ENCODE results near the gene FTO.

The FTO gene

DNA sequence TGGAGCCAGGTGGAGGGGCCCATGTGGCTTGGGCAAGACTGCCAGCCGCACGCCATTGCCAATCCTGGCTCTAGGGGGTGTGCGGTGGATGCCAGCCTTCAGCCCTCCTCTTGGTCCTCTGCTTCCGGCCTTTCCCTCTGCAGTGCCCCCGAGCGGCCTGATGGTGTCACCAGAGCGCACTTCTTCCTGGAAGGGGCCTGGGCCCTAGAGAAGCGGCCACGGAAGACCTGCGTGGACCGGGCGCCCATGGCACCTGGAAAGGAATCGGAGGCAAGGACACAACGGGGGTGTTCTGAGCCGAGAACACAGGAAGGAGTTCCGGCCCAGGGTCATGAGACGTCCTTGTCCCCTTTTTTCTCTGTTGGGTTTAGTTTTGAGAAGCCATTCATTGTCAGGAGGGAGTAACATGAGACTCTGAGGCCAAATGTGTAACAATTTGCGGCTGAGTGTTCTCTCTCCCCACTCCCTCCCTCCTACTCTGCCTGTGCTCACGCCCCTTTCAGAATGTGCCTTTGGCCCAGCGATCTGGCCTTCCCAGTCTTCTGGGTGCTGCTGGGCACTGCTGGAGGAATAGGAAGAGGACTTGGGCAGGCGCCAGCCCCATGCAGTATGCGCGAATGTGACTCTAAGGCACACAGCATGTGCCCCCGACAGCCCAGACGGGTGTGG is 489.8 kb downstream of the FTO start:
- no peak for DNase-seq

DNA sequence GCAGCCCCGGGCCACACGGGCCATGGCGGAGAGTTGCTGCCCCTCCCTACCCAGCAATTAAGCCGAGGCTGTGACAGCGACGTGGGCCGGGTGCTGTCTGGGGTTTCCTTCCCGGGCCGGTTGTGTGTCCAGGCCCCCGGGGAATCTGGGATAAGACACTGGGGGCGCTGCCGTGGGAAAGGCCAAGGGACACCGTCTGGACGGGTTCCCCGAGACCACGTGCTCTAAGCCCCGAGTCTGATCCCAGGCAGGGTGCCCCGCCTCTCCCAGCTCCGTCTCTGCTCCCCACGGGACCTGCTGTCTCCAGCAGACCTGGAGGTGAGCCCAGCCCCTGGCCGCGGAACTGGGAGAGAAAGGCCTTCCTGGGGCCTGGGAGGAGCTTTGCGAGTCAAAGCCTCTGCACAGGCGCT is 490.4 kb downstream of the FTO start:
- DNase-seq = no peak

- DNase-seq = no peak
Measured at GRCh38 chr16:54197758-54198157, 493.8 kb downstream of the FTO start.

GRCh38 chr16:54199487-54200160 is 495.7 kb downstream of the FTO start:
- DNase-seq = no peak

- DNase-seq = no peak
Measured at GRCh38 chr16:54200161-54200534, 496.2 kb downstream of the FTO start.

DNA sequence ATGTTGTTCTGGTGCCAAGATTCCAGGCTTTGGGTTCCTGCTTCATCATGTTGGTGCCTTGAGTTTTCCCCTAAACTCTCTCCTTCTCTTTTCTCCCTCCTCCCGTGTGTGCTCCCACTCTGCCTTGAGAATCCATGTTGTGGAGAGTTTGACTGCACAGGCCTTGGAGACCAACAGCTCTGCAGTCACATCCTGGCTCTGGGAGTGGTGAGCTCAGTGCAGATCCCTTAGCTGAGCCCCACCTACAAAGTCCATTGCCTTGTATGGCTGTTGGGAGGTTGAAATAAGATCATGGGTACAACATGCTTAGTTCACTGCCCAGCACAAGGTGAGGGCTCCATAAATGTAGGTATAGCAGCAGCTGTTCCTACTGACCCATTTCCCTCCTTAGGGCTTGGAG is 496.8 kb downstream of the FTO start:
- DNase-seq = no peak

- DNase-seq = no peak
Measured at GRCh38 chr16:54201200-54201599, 497.2 kb downstream of the FTO start.
